MM.1S (cell line): ENCODE results near the gene TIE1.

Experiments
- DNase-seq: peaks from one replicate; pipeline ENCODE4 v3.0.0-alpha.2; 2015
- H2AFZ ChIP-seq: fragments of 300-600 bp; sonication (generic); 2 replicates; pipeline ENCODE4 v1.6.0; 2016; ENCODE audit warnings: antibody characterized with exemption, low read length
- H3F3A ChIP-seq: fragments of 300-600 bp; sonication (generic); 2 replicates; pipeline ENCODE4 v1.6.1; 2016; ENCODE audit warnings: mild to moderate bottlenecking, antibody characterized with exemption, low read length, moderate library complexity, mixed read lengths; ENCODE audit not compliant: insufficient read depth
- H3K27ac ChIP-seq: fragments of 300-600 bp; sonication (generic); 2 replicates; pipeline ENCODE4 v1.5.1; 2016; ENCODE audit warnings: mild to moderate bottlenecking, low read length
- H3K27me3 ChIP-seq: fragments of 300-600 bp; sonication (generic); replicated peaks from 2 replicates; pipeline ENCODE4 v1.6.0; 2016; ENCODE audit warnings: low read length; ENCODE audit not compliant: insufficient read depth
- H3K36me3 ChIP-seq: fragments of 300-600 bp; sonication (generic); replicated peaks from 2 replicates; pipeline ENCODE4 v1.6.1; 2016; ENCODE audit warnings: mild to moderate bottlenecking, low read length, mixed read lengths; ENCODE audit not compliant: insufficient read depth
- H3K4me1 ChIP-seq: fragments of 300-600 bp; sonication (generic); 2 replicates; pipeline ENCODE4 v1.6.1; 2016; ENCODE audit warnings: low read length, mixed read lengths
- H3K4me2 ChIP-seq: fragments of 300-600 bp; sonication (generic); 2 replicates; pipeline ENCODE4 v1.6.0; 2016; ENCODE audit warnings: low read depth, low read length
- H3K4me3 ChIP-seq: fragments of 300-600 bp; sonication (generic); 2 replicates; pipeline ENCODE4 v1.5.1; 2016; ENCODE audit warnings: low read length, mixed read lengths
- H3K79me2 ChIP-seq: fragments of 300-600 bp; sonication (generic); 2 replicates; pipeline ENCODE4 v1.6.1; 2016; ENCODE audit warnings: mixed run types, low read length, mixed read lengths
- H3K9ac ChIP-seq: fragments of 300-600 bp; sonication (generic); 2 replicates; pipeline ENCODE4 v1.6.1; 2016; ENCODE audit warnings: low read length, mixed read lengths
- H3K9me2 ChIP-seq: fragments of 300-600 bp; sonication (generic); replicated peaks from 2 replicates; pipeline ENCODE4 v1.6.1; 2016; ENCODE audit warnings: mild to moderate bottlenecking, low read length, mixed read lengths; ENCODE audit not compliant: insufficient read depth
- H3K9me3 ChIP-seq: fragments of 300-600 bp; sonication (generic); replicated peaks from 2 replicates; pipeline ENCODE4 v1.6.1; 2016; ENCODE audit warnings: mild to moderate bottlenecking, low read length, mixed read lengths; ENCODE audit not compliant: insufficient read depth
- H4K20me1 ChIP-seq: fragments of 300-600 bp; sonication (generic); 2 replicates; pipeline ENCODE4 v1.6.1; 2016; ENCODE audit warnings: mild to moderate bottlenecking, low read length, moderate library complexity, mixed read lengths; ENCODE audit not compliant: insufficient read depth
- EZH2 ChIP-seq: fragments of 300-600 bp; sonication (generic); optimal IDR thresholded peaks from 2 replicates; pipeline ENCODE3; 2017; ENCODE audit warnings: low read depth, mild to moderate bottlenecking, antibody characterized with exemption, low read length, mixed read lengths
- EZH2phosphoT487 ChIP-seq: fragments of 300-600 bp; sonication (generic); IDR thresholded peaks from 2 replicates; pipeline ENCODE4 v1.6.1; 2018; ENCODE audit warnings: antibody characterized with exemption, low read length
- TF ChIP-seq, protein P1 (sequence below): fragments of 300-600 bp; sonication (generic); IDR thresholded peaks from 2 replicates; pipeline ENCODE4 v1.5.1; 2016; ENCODE audit warnings: antibody characterized with exemption, low read length, mixed read lengths

The TIE1 gene

DNA sequence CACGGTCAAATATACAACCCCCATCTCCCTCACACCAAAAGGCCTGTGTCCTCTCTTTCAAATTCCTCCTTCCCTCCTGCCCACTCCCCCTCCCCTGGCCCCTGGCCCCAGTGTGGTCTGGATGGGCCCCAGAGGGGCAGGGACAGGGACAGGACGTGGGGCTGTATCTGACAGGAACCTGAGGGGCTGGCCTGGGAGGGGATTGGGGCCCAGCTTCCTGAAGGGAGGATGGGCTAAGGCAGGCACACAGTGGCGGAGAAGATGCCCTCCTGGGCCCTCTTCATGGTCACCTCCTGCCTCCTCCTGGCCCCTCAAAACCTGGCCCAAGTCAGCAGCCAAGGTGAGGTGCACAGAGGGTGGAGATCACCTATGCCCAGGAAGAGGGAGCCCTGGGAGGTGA, 36.8 kb downstream of the TIE1 start, which contains the start of gene MPL:
MPL (plus strand) TSS at position 231 of the 400 bp plus-strand sequence; CDS start at position 262, 31 bp downstream.
- peaks cover 8% of the 10 kb centered on the region; the same call in 1 of the 2 replicates for H3K27me3 ChIP-seq
- H3K27ac ChIP-seq, result no peak within 1 kb of the TSS
- no peak for TF ChIP-seq EZH2
- TF ChIP-seq, protein P1, sequence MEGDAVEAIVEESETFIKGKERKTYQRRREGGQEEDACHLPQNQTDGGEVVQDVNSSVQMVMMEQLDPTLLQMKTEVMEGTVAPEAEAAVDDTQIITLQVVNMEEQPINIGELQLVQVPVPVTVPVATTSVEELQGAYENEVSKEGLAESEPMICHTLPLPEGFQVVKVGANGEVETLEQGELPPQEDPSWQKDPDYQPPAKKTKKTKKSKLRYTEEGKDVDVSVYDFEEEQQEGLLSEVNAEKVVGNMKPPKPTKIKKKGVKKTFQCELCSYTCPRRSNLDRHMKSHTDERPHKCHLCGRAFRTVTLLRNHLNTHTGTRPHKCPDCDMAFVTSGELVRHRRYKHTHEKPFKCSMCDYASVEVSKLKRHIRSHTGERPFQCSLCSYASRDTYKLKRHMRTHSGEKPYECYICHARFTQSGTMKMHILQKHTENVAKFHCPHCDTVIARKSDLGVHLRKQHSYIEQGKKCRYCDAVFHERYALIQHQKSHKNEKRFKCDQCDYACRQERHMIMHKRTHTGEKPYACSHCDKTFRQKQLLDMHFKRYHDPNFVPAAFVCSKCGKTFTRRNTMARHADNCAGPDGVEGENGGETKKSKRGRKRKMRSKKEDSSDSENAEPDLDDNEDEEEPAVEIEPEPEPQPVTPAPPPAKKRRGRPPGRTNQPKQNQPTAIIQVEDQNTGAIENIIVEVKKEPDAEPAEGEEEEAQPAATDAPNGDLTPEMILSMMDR, result no peak
- no peak for TF ChIP-seq EZH2phosphoT487
- no peaks in the 10 kb centered on the region for H3K9me3 ChIP-seq
- H3K4me3 ChIP-seq, result no peak within 1 kb of the TSS
- no peaks in the 10 kb centered on the region for H3K4me1 ChIP-seq
- no peaks in the 10 kb centered on the region for H3K36me3 ChIP-seq
- H3K79me2 ChIP-seq, result no peaks in the 10 kb centered on the region
- H3K9me2 ChIP-seq, result no peaks in the 10 kb centered on the region
- no peak within 1 kb of the TSS for H2AFZ ChIP-seq
- DNase-seq, result no peak
- H3F3A ChIP-seq, result no peaks in the 10 kb centered on the region
- H3K4me2 ChIP-seq, result no peak within 1 kb of the TSS
- no peak within 1 kb of the TSS for H3K9ac ChIP-seq
- no peaks in the 10 kb centered on the region for H4K20me1 ChIP-seq

DNA sequence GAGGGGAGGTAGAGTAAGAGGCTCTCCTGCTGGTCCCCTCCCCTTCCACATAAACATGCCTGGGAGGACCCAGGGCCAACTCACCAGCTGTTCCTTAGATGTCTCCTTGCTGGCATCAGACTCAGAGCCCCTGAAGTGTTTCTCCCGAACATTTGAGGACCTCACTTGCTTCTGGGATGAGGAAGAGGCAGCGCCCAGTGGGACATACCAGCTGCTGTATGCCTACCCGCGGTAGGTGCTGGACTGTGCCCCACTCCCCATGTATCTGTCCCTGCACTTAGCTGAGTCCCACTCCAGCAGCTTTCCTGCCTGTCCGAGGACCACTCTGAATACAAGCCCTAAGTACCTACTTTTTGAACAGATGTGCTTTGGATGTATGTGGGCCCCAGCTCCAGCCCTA, 37.2 kb downstream of the TIE1 start:
- H3K4me1 ChIP-seq, result no peaks in the 10 kb centered on the region
- H3K36me3 ChIP-seq, result no peaks in the 10 kb centered on the region
- no peaks in the 10 kb centered on the region for H3K9me2 ChIP-seq
- no peaks in the 10 kb centered on the region for H3F3A ChIP-seq
- no peak for DNase-seq
- TF ChIP-seq, protein P1, result no peak
- TF ChIP-seq EZH2, result no peak
- TF ChIP-seq EZH2phosphoT487, result no peak
- no peak overlapping the region for H3K27ac ChIP-seq
- no peak overlapping the region for H3K4me2 ChIP-seq
- H2AFZ ChIP-seq, result no peak overlapping the region
- H4K20me1 ChIP-seq, result no peaks in the 10 kb centered on the region
- peaks cover 8% of the 10 kb centered on the region; the same call in 1 of the 2 replicates for H3K27me3 ChIP-seq
- H3K9ac ChIP-seq, result no peak overlapping the region
- no peaks in the 10 kb centered on the region for H3K9me3 ChIP-seq
- no peaks in the 10 kb centered on the region for H3K79me2 ChIP-seq
- no peak overlapping the region for H3K4me3 ChIP-seq

DNA sequence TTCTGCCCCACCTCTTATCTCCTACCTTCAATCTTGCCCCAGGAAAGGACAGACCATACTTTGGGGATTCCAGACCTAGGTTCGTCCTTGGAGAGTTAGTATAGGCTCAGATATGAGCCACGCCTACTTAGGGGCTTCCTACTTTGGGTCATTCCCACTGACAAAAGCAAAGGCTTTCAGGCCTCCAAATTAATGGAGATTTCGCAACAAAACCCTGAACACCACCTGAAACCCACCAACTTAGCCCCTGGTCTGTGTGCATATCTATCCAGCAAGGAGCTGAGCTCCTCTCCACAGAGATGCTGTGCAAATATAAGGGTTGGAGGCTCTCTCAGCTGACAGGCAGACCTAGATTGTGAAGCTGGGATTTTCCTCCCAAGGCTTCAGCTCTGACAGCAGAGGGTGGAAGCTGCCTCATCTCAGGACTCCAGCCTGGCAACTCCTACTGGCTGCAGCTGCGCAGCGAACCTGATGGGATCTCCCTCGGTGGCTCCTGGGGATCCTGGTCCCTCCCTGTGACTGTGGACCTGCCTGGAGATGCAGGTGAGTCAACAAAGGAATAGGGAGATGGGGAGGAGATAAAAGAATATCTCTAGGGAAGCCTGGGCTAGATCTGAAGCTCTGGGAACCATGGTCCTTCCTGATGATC, 38.9 kb downstream of the TIE1 start:
- H3K9me2 ChIP-seq, result no peaks in the 10 kb centered on the region
- no peaks in the 10 kb centered on the region for H3K79me2 ChIP-seq
- H3K4me2 ChIP-seq, result no peak overlapping the region
- no peaks in the 10 kb centered on the region for H3F3A ChIP-seq
- H3K27ac ChIP-seq, result no peak overlapping the region
- peaks cover 6% of the 10 kb centered on the region; the same call in 1 of the 2 replicates for H3K27me3 ChIP-seq
- TF ChIP-seq EZH2, result no peak
- TF ChIP-seq, protein P1, result no peak
- no peak for TF ChIP-seq EZH2phosphoT487
- no peaks in the 10 kb centered on the region for H3K9me3 ChIP-seq
- DNase-seq, result no peak
- no peak overlapping the region for H3K9ac ChIP-seq
- no peaks in the 10 kb centered on the region for H3K36me3 ChIP-seq
- no peaks in the 10 kb centered on the region for H4K20me1 ChIP-seq
- H3K4me1 ChIP-seq, result no peaks in the 10 kb centered on the region
- no peak overlapping the region for H3K4me3 ChIP-seq
- no peak overlapping the region for H2AFZ ChIP-seq
